Activated CD4-positive, alpha-beta memory T cell treated with anti-CD3 and anti-CD28 coated beads, Interleukin-2, amount 10 ng/mL, durations not matched to agents 7 days and 5 days (primary cell): ENCODE data around the gene ING3. TPM values are rescaled to one million over a fixed set of nuclear protein-coding genes. Genes with fewer than 3 reads are reported as not detected.
"Not testable (repeated sequence)": the region's sequence is repeated elsewhere in the genome, so short reads cannot be mapped to it uniquely, and the experiment has no call there.

Source experiments
- CTCF ChIA-PET: fragments of 350-600 bp; sonication (Branson Sonifier 250); formaldehyde crosslinking; loops from one replicate; lab custom pipeline; 2021; ENCODE audit warnings: antibody characterized with exemption, inconsistent platforms; lab: Charles Lee
- POLR2A ChIA-PET: fragments of 350-600 bp; sonication (Branson Sonifier 250); formaldehyde crosslinking; loops from one replicate; lab custom pipeline; 2021; ENCODE audit warnings: antibody characterized with exemption; lab: Charles Lee
- DNase-seq: peaks from one replicate; pipeline ENCODE4 v3.0.0-alpha.2; 2020
- H3K27ac Mint-ChIP-seq: one replicate; pipeline ENCODE4 v1.8.0; 2021; ENCODE audit warnings: mild to moderate bottlenecking, mixed read lengths
- H3K27me3 Mint-ChIP-seq: one replicate; pipeline ENCODE4 v1.8.0; 2021; ENCODE audit warnings: mixed read lengths
- H3K36me3 Mint-ChIP-seq: one replicate; pipeline ENCODE4 v1.8.0; 2021; ENCODE audit warnings: low read depth, mixed read lengths
- H3K4me1 Mint-ChIP-seq: one replicate; pipeline ENCODE4 v1.8.0; 2021; ENCODE audit warnings: mixed read lengths
- H3K4me3 Mint-ChIP-seq: one replicate; pipeline ENCODE4 v1.8.0; 2021; ENCODE audit warnings: mild to moderate bottlenecking, mixed read lengths
- H3K9me3 Mint-ChIP-seq: one replicate; pipeline ENCODE4 v1.8.0; 2021; ENCODE audit warnings: mixed read lengths
- total RNA-seq, 2 experiments: library from RNA; stranded (reverse); gene quantifications; one replicate each; pipeline ENCODE4 v1.2.3, GENCODE V29; 2021

The ING3 gene
- total RNA-seq, 2 experiments from 2014 or later = 22.2 to 26.5 TPM

GRCh38 chr7:120959929-120960484 is 9.4 kb downstream of the ING3 start:
- Mint-ChIP-seq H3K27ac (no peak overlapping the region), H3K4me1 (peaks cover 17% of the 10 kb centered on the region), H3K36me3 (peaks cover 57% of the 10 kb centered on the region), H3K4me3 (no peak overlapping the region), H3K9me3 (no peaks in the 10 kb centered on the region), H3K27me3 (no peaks in the 10 kb centered on the region)
- ChIA-PET POLR2A (interaction anchor here (1.5 kb wide), 1 partner anchor 9 kb away, joined by 5 read pairs; the partner anchor contains the start of gene ING3), CTCF (no interaction called here)
- no peak for DNase-seq

GRCh38 chr7:120960714-120961113 is 10.1 kb downstream of the ING3 start:
- Mint-ChIP-seq H3K4me1 (peaks cover 14% of the 10 kb centered on the region), H3K9me3 (no peaks in the 10 kb centered on the region), H3K27me3 (no peaks in the 10 kb centered on the region), H3K27ac (no peak overlapping the region), H3K36me3 (peaks cover 57% of the 10 kb centered on the region), H3K4me3 (no peak overlapping the region)
- ChIA-PET POLR2A (interaction anchor here (0.9 to 1.5 kb wide), 2 partner anchors 10 kb away, joined by 3 to 5 read pairs; partner anchors contain the start of gene ING3), CTCF (no interaction called here)
- DNase-seq = no peak

- CTCF ChIA-PET = interaction anchor here (1.5 kb wide), 1 partner anchor 8 kb away, joined by 3 read pairs; no protein-coding TSS in a partner anchor
- no peak overlapping the region for H3K27ac Mint-ChIP-seq
- peaks cover 11% of the 10 kb centered on the region for H3K4me1 Mint-ChIP-seq
- H3K4me3 Mint-ChIP-seq = no peak overlapping the region
- H3K9me3 Mint-ChIP-seq = no peaks in the 10 kb centered on the region
- no peaks in the 10 kb centered on the region for H3K27me3 Mint-ChIP-seq
- no peak for DNase-seq
- peaks cover 55% of the 10 kb centered on the region for H3K36me3 Mint-ChIP-seq
- POLR2A ChIA-PET = interaction anchor here (0.9 to 1.0 kb wide), 3 partner anchors 11 to 569 kb away, joined by 3 to 4 read pairs (median 3); partner anchors contain the start of gene ING3
Measured at GRCh38 chr7:120961638-120962173, 11.1 kb downstream of the ING3 start.

- Mint-ChIP-seq H3K9me3 (no peaks in the 10 kb centered on the region), H3K27ac (no peak overlapping the region), H3K4me3 (no peak overlapping the region), H3K36me3 (peaks cover 51% of the 10 kb centered on the region), H3K27me3 (no peaks in the 10 kb centered on the region), H3K4me1 (peaks cover 6% of the 10 kb centered on the region)
- ChIA-PET CTCF (interaction anchor here (1.0 kb wide), 1 partner anchor 23 kb away, joined by 5 read pairs; no protein-coding TSS in a partner anchor), POLR2A (interaction anchor here (1.7 kb wide), 1 partner anchor 10 kb away, joined by 4 read pairs; no protein-coding TSS in a partner anchor)
- no peak for DNase-seq
Measured at GRCh38 chr7:120964088-120964487, 13.5 kb downstream of the ING3 start.

- ChIA-PET POLR2A (interaction anchor here (2.3 kb wide), 1 partner anchor 16 kb away, joined by 11 read pairs; the partner anchor contains the start of gene ING3), CTCF (no interaction called here)
- Mint-ChIP-seq H3K4me1 (peaks cover 3% of the 10 kb centered on the region), H3K36me3 (peaks cover 51% of the 10 kb centered on the region), H3K4me3 (no peak overlapping the region), H3K9me3 (no peaks in the 10 kb centered on the region), H3K27ac (no peak overlapping the region), H3K27me3 (no peaks in the 10 kb centered on the region)
- no peak for DNase-seq
Measured at GRCh38 chr7:120966961-120967360, 16.4 kb downstream of the ING3 start.

- no peak for DNase-seq
- no peak overlapping the region for H3K4me3 Mint-ChIP-seq
- no peak overlapping the region for H3K27ac Mint-ChIP-seq
- CTCF ChIA-PET = interaction anchor here (0.8 kb wide), 1 partner anchor 12 kb away, joined by 3 read pairs; no protein-coding TSS in a partner anchor
- peaks cover 46% of the 10 kb centered on the region for H3K36me3 Mint-ChIP-seq
- H3K27me3 Mint-ChIP-seq = no peaks in the 10 kb centered on the region
- POLR2A ChIA-PET = interaction anchor here (1.0 kb wide), 1 partner anchor 23 kb away, joined by 3 read pairs; no protein-coding TSS in a partner anchor
- no peaks in the 10 kb centered on the region for H3K4me1 Mint-ChIP-seq
- H3K9me3 Mint-ChIP-seq = no peaks in the 10 kb centered on the region
Measured at GRCh38 chr7:120973849-120974248, 23.3 kb downstream of the ING3 start.

GRCh38 chr7:120979765-120980499 is 29.4 kb downstream of the ING3 start:
- Mint-ChIP-seq H3K4me1 (peaks cover 30% of the 10 kb centered on the region), H3K27ac (peak overlapping the region; percentile 55), H3K36me3 (peaks cover 11% of the 10 kb centered on the region), H3K9me3 (no peaks in the 10 kb centered on the region), H3K27me3 (peaks cover 5% of the 10 kb centered on the region), H3K4me3 (no peak overlapping the region)
- ChIA-PET POLR2A (interaction anchor here (0.7 to 1.2 kb wide), 2 partner anchors 29 to 112 kb away, joined by 3 to 4 read pairs; partner anchors contain the start of gene ING3), CTCF (interaction anchor here (2.4 kb wide), 1 partner anchor 8 kb away, joined by 10 read pairs; no protein-coding TSS in a partner anchor)
- no peak for DNase-seq

GRCh38 chr7:120981117-120981516 is 30.5 kb downstream of the ING3 start:
- ChIA-PET POLR2A (interaction anchor here (1.0 kb wide), 1 partner anchor 25 kb away, joined by 3 read pairs; no protein-coding TSS in a partner anchor), CTCF (no interaction called here)
- no peak overlapping the region for H3K27ac Mint-ChIP-seq
- peaks cover 7% of the 10 kb centered on the region for H3K36me3 Mint-ChIP-seq
- no peaks in the 10 kb centered on the region for H3K9me3 Mint-ChIP-seq
- no peak for DNase-seq
- H3K4me1 Mint-ChIP-seq = peaks cover 30% of the 10 kb centered on the region
- H3K4me3 Mint-ChIP-seq = no peak overlapping the region
- peaks cover 8% of the 10 kb centered on the region for H3K27me3 Mint-ChIP-seq

- H3K27me3 Mint-ChIP-seq = peaks cover 15% of the 10 kb centered on the region
- peaks cover under 1% of the 10 kb centered on the region for H3K36me3 Mint-ChIP-seq
- ChIA-PET POLR2A (interaction anchor here (1.0 kb wide), 1 partner anchor 26 kb away, joined by 3 read pairs; no protein-coding TSS in a partner anchor), CTCF (no interaction called here)
- peak overlapping the region; percentile 19 for H3K4me3 Mint-ChIP-seq
- H3K4me1 Mint-ChIP-seq = peaks cover 30% of the 10 kb centered on the region
- H3K27ac Mint-ChIP-seq = peak overlapping the region; percentile 62
- DNase-seq = no peak
- H3K9me3 Mint-ChIP-seq = no peaks in the 10 kb centered on the region
Measured at GRCh38 chr7:120981888-120982615, 31.5 kb downstream of the ING3 start.

GRCh38 chr7:120983592-120983991 is 33.0 kb downstream of the ING3 start:
- DNase-seq, H3K9me3 Mint-ChIP-seq, H3K4me3 Mint-ChIP-seq, POLR2A ChIA-PET, H3K36me3 Mint-ChIP-seq, CTCF ChIA-PET, H3K27ac Mint-ChIP-seq: not testable (repeated sequence)
- H3K4me1 Mint-ChIP-seq = peaks cover 43% of the 10 kb centered on the region
- H3K27me3 Mint-ChIP-seq = peaks cover 20% of the 10 kb centered on the region

GRCh38 chr7:120984406-120984805 is 33.8 kb downstream of the ING3 start:
- no peak for DNase-seq
- Mint-ChIP-seq H3K9me3 (no peaks in the 10 kb centered on the region), H3K4me1 (peaks cover 50% of the 10 kb centered on the region), H3K36me3 (no peaks in the 10 kb centered on the region), H3K4me3 (no peak overlapping the region), H3K27ac (no peak overlapping the region), H3K27me3 (peaks cover 28% of the 10 kb centered on the region)
- ChIA-PET POLR2A (no interaction called here), CTCF (interaction anchor here (1.0 to 4.6 kb wide), 3 partner anchors 33 to 124 kb away, joined by 3 to 39 read pairs (median 5); partner anchors contain the start of gene ING3)

GRCh38 chr7:120985130-120985758 is 34.7 kb downstream of the ING3 start:
- no peak overlapping the region for H3K4me3 Mint-ChIP-seq
- peaks cover 45% of the 10 kb centered on the region for H3K4me1 Mint-ChIP-seq
- no peak for DNase-seq
- POLR2A ChIA-PET = no interaction called here
- no peaks in the 10 kb centered on the region for H3K9me3 Mint-ChIP-seq
- CTCF ChIA-PET = interaction anchor here (1.0 to 4.6 kb wide), 4 partner anchors 12 to 123 kb away, joined by 3 to 39 read pairs (median 4); partner anchors contain the start of gene ING3
- peaks cover 36% of the 10 kb centered on the region for H3K27me3 Mint-ChIP-seq
- no peaks in the 10 kb centered on the region for H3K36me3 Mint-ChIP-seq
- H3K27ac Mint-ChIP-seq = no peak overlapping the region
